ENCODE results near the gene CSNK1G2.

- no peak for TF ChIP-seq POLR2A (IDR thresholded peaks at IDR 0.05)
- TF ChIP-seq CTCF (IDR thresholded peaks at IDR 0.05): no peak
Measured at GRCh38 chr19:1947651-1948209, 6.8 kb downstream of the CSNK1G2 start.

All from Peyer's patch (tissue), 4 donors.